Amniotic stem cell (primary cell): Measurements from ENCODE around the gene MAST3.
"Not testable (repeated sequence)": the region's sequence is repeated elsewhere in the genome, so short reads cannot be mapped to it uniquely, and the experiment has no call there.

Experiments used
- DNase-seq: peaks from one replicate; lab custom pipeline; 2025; lab: John Stamatoyannopoulos, UW

Gene MAST3

DNA sequence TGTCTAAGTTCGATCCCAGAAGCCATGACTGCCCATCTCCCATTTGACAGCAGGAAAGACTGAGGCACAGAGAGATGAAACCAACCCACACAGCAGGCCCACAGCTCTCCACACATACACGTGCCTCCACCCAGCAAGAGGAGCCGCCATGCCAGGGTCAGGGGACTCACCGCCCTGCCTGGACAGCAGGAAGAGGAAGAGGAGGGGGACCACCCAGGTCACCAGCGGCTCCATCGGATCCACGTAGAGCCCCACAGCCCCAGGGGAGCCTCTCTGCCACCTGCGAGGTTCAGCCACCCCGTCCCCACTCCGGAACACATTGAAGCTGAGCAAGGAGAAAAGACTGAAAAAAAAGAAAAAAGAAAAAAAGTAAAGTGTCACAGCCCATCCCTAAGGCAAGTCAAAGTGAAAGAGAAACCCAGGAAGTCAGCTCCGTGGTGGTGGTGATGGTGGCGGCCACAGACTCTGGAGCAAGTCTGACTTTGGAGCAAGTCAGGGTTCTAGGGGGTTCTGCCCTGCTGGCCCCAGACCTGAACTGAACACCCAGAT lies 10.9 kb upstream of the MAST3 start, which contains the start of gene IL12RB1:
TSS of gene IL12RB1 (minus strand) at position 345 of the 549 bp plus-strand sequence. CDS start at position 234, 111 bp downstream.
- no peak for DNase-seq

DNA sequence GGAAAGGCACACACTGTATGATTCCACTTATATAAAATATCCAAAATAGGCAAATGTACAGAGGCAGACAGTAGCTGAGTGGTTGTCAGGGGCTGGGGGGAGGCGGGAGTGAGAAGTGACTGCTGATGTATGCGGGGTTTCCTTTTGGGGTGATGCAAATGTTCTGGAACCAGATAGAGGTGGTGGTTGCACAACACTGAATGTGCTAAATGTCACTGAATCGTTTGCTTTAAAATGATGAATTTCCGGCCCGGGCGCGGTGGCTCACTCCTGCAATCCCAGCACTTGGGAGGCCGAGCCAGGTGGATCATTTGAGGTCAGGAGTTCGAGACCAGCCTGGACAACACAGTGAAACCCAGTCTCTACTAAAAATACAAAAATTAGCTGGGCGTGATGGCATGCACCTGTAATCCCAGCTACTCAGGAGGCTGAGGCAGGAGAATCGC lies 8.5 kb upstream of the MAST3 start:
- not testable (repeated sequence) for DNase-seq

DNA sequence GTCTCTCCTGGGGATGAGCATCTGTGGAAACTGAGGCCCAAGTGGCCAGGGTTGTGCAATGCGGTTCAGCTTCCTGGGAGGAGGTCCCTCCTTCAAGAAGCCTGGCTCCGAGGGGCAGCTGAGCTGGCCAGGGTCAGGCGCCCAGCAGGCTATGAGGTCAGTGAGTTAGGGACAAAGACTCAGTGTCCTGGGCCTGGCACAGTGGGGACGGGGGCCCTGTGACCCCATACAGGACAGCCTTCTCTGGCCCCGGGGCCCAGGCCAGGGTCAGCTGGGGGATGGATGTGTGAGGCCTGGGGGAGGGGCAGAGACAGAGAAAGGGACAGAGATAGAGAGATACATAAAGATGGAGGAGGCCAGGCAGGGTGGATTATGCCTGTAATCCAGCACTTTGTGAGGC lies 7.9 kb upstream of the MAST3 start:
- DNase-seq: no peak

DNA sequence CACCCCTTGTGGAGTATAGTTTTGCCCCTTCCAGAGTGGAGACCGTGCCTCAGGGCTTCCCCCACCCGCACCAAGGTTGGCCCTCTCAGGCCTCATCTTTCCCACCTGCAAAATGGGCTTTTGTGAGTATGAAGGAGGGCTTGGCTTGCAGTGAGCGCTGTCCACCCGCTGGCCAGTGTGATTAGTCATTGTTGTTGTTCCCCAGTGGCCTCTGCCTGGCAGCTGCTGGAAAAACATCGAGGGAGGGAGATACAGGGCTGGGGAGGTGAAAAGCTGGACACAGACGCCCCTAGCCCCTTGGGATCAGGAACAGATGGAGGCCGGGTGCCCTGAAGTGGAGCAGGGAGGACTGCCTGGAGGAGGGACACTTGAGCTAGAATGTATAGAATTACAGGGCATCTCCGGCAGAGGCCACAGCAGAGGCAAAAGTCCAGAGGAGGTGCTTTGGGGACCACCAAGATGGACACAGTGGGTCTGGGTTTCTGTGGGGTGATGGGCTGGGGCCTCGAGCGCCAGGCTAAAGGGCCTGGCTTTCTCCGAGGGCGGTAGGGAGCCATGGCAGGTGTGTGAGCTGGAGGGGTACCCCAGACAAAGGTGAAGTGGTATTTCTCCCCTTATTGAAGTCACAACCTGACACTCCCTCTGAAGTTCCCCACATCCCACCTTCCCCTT lies 6.9 kb upstream of the MAST3 start:
- DNase-seq: no peak

DNA sequence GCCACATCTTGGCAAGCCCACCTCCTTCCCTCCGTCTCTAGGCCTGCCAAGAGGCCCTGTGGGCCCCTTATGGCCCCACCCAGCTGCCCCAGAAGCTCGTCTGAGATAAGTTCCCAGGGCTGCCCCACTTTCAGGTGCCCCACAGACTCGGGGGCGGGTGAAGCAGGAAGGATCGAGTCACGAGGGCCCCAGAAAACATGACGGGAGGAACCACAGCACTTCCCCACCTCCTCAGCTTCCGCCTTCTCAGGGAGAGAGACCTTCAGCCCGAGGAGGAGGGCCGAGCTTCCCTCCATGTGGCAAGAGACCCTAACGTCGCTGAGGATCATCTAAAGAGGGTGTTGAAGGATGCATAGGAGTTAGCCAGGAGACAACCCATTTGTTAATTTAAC lies 6.4 kb upstream of the MAST3 start:
- DNase-seq: no peak

DNA sequence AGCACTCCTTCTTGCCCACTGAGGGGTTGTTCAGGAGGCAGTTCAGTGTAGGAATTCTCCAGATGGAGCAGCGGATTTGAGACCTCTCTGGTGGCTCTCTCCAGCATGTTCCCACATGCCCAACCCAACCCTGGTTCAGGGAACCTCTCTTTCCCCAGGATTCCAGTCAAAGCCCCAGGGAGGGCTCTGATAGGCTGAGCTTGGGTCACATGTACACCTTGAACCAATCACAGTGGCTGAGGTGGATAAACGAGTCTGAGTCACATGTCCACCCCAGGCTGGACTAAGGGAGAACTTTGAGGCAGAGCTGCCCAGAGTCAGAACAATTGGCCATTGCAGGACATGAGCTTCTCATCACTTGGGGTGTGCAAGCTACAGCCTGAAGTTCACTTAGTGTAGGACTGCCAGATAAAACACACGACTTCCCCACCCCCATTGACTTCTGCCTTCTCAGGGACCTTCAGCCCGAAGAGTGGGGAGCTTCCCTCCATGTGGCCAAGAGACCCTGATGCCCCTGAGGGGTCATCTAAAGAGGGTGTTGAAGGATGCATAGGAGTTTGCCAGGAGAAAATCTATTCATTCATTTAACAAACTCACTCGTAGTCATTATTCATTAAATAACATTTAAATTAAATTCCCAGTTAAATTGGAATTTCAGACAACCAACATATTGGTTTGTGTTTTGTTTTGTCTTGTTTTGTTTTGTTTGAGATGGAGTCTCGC lies 4.0 kb upstream of the MAST3 start:
- DNase-seq: no peak

DNA sequence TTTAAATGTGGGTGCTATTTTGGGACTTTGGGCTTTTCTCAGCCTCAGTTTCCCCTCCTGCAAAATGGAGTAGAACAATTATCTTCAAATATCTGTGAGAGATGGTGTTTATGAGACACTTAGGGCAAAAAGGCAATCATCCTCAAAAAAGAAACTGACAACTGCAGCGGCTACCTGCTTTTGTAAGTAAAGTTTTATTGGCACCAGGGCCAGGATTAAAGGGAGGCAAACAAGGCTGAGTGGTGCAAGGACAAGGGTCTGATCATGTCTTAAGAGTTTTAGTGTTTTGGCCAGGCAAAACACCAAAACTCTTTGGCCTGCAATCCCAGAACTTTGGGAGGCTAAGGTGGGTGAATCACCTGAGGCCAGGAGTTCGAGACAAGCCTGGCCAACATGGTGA lies 1.3 kb upstream of the MAST3 start:
- no peak for DNase-seq

DNA sequence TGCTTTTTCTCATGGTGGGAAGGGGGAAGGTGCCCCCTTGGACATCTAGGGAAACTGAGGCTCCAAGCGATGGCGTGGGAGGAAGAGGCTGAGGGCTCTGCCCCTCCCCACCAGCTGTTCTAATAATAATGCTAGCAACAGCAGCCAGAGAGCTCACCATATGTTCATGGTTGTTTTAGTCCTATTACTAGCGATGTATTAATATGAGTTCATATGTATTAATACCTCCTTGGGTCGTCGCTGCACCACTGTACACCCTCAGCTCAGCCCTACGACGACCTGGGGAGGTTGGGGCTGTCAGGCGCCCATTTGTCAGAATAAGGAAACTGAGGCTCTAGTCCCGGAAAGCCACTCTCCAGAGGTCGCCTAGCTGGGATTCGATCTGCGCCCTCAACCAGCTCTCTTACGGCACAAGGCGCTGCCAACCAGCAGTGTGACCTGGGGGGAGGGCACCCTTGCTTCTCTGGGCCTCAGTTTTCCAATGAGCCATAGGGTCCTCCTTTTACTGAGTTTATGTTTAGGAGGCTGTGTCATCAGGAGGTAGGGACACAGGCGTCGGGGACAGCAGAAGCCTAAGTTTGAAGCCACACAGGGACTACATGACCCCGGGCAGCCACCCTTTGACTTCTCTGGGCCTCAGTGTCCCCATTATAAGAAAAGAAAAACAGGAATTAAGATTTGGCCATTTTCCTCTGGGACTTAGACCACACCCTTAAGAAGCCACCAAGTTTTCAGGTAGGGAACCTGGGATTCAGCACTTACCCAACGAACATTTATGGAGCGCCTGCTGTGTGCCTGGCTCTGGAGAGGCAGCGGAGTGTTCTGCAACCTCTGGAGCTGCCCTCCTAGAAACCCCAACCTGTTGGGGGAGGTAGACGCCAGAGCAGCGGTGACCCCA lies 664 bp downstream of the MAST3 start:
- DNase-seq: no peak

DNA sequence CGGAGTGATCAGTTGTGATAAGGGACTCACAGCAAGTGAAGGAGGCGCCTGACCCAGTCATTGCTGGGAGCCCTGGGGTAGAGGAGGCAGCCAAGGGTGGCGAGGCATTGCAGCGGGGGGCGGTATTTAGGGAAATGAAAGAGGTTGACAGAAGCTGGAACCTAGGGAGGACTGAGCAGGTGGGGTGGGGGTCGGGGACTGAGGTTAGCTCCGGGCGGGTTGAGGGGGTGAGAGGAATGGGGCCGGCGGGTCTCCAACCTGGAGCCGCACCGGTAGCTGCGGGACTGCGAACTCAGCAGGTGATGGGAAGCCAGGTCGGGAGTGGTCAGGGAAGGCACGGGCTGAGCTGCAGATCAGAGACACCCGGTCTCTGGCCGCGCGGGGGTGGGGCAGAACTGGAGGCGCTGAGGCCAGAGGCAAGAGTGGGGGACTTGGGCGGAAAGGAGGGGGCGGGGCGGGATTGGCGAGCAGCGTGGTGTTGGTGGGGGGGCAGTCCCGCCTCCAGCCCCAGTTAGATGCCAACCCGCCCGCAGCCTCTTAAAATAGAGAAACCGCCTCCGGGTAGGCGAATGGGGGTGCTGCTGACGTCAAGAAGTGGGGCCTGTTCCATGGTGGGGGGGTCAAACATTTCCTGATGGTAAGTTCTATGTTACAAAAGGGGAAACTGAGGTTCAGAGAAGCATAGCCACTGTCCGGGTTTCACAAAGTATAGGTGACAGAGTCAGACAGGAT lies 1.5 kb downstream of the MAST3 start:
- no peak for DNase-seq

DNA sequence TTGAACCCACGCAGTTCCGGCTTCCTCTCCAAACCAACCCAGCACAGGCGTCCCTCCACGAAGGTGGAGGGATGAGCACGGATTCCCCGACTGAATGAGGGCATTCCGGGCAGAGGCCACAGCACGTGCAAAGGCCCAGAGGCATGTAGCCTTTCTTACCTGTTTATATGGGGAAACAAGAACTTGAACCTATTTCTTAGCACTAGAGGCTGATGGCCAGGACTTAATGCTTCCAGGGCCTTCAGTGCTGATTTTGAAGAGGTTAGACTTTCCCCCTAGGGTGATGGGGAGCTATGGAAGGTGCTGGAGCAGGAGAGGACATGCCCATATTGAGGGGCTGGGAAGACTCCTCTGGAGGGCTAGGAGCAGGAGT lies 2.0 kb downstream of the MAST3 start:
- no peak for DNase-seq

DNA sequence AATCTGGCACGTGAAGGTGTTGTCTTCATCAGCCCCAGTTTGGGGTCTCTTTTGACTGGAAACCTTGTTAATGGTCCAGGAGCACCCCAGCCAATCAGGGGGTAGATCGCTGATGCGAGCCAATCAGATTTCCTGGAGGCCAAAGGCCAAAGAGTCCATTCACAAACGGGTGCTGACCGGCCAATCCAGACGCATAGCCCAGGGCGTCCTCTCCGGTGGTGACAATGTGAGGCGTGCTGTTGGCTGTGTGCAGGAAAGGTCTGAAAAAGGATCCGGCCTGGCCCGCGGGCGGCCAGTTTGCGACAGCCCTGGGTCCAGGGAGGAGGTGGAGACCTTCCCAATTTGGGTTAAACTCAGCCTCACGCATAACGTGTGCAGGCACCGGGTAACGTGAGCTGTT lies 3.1 kb downstream of the MAST3 start:
- no peak for DNase-seq

DNA sequence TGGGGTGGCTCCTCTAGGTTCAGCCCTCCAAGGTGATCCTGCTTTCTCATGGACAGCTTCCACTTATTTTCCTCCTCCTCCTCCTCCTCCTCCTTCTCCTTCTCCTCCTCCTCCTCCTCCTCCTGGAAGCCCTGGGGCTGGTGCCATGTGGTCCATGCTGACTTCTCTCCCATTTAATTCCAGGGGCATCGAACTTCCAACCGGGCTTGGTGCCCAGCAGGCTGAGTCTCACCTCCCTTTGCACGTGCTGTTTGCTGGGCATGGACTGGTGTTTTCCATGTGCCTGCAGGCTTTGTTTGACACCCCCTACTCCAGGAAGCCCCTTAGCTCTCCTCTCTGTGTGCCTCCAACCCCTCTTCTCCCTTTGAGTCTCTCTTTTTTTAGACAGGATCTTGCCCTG lies 3.7 kb downstream of the MAST3 start:
- no peak for DNase-seq

DNA sequence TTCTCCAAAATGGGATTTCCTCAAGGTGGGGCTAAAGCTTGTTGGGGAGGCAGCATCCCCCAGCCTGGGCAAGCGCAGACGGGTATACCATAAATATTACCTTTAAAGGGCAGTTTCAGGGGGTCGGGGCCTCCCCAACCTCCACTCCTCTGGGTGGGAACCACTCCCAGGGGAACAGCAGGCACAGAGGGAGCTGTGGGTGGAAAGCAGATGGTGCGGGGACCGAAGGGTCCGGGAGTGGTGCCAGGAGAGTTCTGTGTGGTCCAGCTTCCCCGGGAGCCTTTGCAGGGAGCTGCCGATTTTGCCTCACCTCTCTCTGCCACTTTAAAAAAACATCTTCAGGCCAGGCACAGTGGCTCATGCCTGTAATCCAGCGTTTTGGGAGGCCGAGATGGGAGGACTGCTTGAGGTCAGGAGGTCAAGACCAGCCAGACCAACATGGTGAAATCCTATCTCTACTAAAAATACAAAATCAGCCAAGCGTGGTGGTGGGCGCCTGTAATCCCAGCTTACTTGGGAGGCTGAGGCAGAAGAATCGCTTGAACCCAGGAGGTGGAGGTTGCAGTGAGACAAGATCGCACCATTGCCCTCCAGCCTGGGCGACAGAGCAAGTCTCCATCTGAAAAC lies 5.5 kb downstream of the MAST3 start:
- DNase-seq: no peak

DNA sequence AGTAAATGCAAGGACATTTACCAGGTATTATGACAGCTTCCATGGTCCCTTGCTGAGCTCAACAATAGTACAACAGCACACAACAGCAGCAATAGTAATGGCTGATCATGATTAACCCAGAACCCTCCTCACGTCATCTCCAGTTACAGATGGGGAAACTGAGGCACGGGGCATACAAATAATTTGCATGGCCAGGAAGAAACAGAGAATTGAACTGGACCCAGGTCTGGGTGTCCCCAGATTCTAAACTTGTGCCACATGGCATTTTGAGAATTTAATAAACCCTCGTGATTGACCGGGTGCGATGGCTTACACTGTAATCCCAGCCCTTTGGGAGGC lies 7.2 kb downstream of the MAST3 start:
- no peak for DNase-seq

DNA sequence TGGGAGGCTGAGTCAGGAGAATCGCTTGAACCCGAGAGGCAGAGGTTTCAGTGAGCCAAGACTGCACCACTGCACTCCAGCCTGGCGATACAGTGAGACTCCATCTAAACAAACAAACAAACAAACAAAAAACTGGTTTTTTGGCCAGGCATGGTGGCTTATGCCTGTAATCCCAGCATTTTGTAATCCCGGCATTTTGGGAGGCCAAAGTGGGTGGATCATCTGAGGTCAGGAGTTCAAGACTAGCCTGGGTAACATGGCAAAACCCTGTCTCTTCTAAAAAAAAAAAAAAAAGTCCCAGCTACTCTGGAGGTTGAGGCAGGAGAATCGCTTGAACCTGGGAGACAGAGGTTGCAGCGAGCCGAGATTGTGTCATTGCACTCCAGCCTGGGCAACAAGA lies 7.7 kb downstream of the MAST3 start:
- not testable (repeated sequence) for DNase-seq

DNA sequence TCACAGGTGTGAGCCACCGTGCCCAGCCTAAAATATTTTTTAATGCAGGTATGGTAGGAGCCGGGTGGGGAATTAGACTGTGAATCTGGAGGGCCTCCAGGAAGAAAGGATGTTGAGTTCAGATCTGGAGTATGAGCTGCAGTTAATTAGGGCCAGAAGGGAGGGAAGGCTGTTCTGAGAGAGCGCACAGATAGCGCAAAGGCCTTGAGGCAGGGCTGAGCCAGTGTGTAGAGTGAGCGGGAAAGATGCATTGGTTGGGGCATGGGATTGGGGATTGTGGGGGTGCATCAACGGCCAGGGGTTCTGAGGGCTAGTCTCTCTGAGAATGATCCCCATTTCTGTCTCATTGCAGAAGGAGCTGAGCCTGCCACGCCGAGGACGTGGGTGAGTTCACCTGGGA lies 9.7 kb downstream of the MAST3 start:
- DNase-seq: no peak

DNA sequence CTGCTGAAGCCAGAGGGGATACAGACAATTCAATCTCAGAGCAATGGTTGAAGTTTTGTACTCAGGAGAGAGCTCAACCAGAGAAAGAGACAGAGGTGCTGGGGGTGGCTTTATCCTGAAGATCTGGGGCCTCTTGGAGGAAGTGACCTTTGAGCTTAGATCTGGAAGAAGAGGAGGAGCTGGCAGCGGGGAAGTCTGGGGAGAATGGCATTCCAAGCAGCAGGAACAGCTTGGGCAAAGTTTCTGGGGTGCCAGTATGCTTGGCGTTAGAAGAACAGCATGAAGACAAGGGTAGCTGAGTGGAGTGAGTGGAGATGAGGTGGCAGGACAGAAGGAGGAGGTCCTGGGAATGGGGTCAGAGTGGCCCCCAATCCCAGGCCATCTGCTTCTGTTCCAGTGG lies 11.3 kb downstream of the MAST3 start:
- DNase-seq: no peak

DNA sequence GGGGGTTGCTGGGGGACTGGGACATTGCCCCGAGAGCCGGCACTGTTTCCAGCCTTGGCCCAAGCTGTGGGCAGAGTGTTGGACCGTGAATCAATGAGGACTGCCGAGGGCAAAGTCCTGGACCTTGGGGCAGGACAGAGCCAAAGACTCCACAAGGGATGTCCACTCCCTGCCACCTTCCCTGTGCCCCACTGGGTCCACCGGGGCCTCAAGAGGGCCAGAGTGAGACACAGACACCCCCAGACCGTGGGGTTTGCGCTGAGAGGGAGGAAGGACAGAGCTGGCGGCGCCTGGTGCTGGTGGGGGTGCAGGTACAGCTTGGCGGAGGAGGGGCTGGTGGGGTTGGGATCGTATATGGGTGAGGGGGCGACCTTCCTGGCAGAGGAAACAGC lies 11.8 kb downstream of the MAST3 start:
- no peak for DNase-seq

DNA sequence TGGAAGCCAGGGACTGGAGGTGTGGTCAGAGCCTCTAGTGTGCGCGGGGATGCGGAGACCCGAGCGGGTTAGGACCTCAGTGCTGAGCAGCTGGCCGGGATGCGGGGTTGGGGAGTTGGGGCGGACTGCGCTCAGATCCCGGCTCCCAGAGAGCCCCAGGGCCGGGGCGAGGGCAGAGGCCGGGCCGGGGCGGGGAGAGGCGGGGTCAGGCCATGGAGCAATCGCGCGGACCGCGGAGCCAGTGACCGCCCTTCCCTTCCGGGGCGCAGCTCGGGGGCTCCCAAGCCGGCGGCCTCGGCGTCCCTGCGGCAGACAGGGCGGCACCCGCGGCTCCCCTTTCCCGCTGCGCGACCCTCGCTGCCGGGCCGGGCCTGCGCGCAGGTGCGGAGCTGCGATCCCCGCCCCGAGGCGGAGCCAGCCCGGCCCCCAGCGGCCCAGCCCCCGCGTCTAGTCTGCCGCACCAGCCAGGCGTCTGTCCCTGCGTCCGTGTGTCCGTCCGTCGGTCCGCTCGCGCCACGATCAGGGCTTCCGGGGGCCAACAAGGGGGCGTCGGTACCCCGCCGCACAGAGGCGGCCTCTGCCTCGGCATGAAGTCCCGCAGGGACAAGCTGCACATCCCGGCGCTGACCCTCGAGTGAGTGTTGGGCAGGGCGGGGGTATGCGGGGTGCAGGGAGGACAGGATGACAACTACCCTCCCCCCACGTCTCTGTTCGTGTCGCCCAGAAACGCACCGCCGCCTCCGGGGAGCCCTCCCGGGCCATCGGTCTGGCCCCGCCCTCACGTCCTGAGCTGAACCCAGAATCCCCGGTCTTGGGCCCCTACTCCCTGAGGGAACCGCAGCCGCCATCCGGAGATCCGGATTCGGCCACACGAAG lies 12.4 kb downstream of the MAST3 start:
- no peak for DNase-seq

DNA sequence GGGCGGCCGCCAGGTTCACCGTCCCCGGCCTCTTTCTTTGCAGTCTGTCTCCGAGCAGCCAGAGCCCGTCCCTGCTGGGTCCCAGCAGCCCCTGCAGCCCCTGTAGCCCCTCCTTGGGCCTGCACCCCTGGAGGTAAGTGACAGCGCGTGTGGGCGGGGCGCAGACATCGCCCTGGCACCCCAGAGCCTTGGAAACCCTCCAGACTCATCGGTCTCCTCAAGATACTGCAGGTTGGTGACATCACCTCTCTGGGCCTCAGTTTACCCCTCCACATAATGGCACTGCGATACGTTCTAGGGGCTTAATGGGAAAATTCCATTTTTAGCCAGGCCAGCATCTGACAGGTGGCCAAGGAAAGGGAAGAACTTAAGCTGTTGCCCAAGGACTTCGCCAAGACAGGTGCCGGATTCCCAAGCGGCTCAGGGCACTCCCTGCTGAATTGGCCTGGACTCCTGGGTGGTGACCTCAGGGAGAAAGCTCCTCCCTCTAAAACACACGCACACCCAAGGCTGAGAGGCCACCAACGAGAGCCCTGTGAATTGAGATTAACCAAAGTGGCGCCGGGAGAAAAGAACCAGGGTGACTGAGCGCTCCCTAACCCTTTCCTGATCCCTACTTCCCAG lies 13.1 kb downstream of the MAST3 start:
- no peak for DNase-seq
